ENCODE data around the gene ROBO1. TPM values are rescaled to one million over a fixed set of nuclear protein-coding genes. Genes with fewer than 3 reads are reported as not detected.

ROBO1 gene
- total and polyA plus RNA-seq, 2 experiments from 2014 or later, result 18.8 to 31.9 TPM

DNA sequence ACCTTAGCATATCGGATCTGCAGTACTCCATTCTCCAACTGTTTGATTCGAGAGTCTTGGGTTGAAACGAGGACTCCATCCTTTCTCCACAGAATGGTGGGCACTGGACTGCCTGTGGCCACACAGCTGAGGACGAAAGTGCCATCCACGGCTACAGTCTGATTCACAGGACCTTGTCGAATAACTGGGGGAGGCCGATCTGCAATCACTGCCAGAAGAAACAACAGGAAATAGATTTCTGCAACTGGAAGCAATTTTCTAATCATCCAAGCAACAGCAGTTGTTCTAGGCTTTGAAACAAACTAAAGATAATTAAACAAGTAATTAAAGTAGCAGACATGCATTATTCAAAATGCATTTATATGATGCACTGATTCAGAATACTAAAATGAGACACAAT is 1097.7 kb downstream of the ROBO1 start:
- no peak overlapping the region for H3K9ac ChIP-seq
- 67 to 76% methylated on average over 7 of the region's 7 CpGs for WGBS, 2 experiments (ENCODE audit: low coverage in 1 of 2, low lambda C conversion rate in 2 of 2, missing lambda C conversion rate in 2 of 2)
- TF ChIP-seq EZH2phosphoT487 (IDR thresholded peaks at IDR 0.05; ENCODE audit: insufficient read depth, low read depth) (no peak), EZH2 (IDR thresholded peaks at IDR 0.05; ENCODE audit: insufficient read depth, poor library complexity, severe bottlenecking) (no peak)
- in situ Hi-C loops (cut with MboI), result loop anchor here (25.0 kb wide), 2 partner anchors 692 to 817 kb away; no protein-coding TSS in a partner anchor
- H3K36me3 ChIP-seq (ENCODE audit: low read depth), result no peaks in the 10 kb centered on the region
- no peaks in the 10 kb centered on the region for H3K9me2 ChIP-seq (ENCODE audit: insufficient read depth)
- H3K4me2 ChIP-seq (ENCODE audit: unreplicated experiment), result no peak overlapping the region
- peaks cover 12% of the 10 kb centered on the region for H3K4me1 ChIP-seq (ENCODE audit: insufficient read depth)
- no peaks in the 10 kb centered on the region for H3K27me3 ChIP-seq (replicated peaks; ENCODE audit: insufficient read depth)
- H3K9me3 ChIP-seq (ENCODE audit: low read depth), result no peaks in the 10 kb centered on the region
- H2AFZ ChIP-seq, result no peak overlapping the region
- 0 out of 2 replicates have a peak, but pooled peaks cover 4% of the 10 kb centered on the region for H3F3A ChIP-seq (ENCODE audit: insufficient read depth)
- no peak overlapping the region for H3K27ac ChIP-seq
- DNase-seq, result no peak
- H4K20me1 ChIP-seq (ENCODE audit: insufficient read depth), result no peaks in the 10 kb centered on the region
- no peak overlapping the region for H3K4me3 ChIP-seq
- H3K79me2 ChIP-seq (ENCODE audit: insufficient read depth), result no peaks in the 10 kb centered on the region

DNA sequence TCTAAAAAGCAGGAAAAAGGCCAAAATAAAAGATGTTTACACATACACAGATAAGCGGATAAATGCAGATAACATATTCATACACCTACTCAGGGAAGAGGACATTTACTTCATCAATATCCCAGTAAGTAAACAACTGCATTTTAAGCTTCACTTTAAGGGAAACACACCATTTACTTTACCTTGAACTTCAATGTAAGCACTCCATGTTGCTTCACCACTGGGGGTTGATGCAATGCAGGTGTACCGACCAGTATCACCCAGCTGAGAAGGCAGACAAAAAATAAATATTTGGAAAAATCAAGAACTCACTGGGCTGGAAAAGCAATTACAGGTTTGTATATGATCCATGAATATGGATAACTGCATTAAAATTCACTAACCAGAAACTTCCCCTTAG is 1099.5 kb downstream of the ROBO1 start:
- Histone ChIP-seq H3K9me3 (ENCODE audit: low read depth) (no peaks in the 10 kb centered on the region), H4K20me1 (ENCODE audit: insufficient read depth) (no peaks in the 10 kb centered on the region), H3K79me2 (ENCODE audit: insufficient read depth) (no peaks in the 10 kb centered on the region), H2AFZ (no peak overlapping the region), H3K4me2 (ENCODE audit: unreplicated experiment) (no peak overlapping the region), H3K27ac (no peak overlapping the region), H3K27me3 (replicated peaks; ENCODE audit: insufficient read depth) (no peaks in the 10 kb centered on the region), H3K4me1 (ENCODE audit: insufficient read depth) (peaks cover 12% of the 10 kb centered on the region), H3K36me3 (ENCODE audit: low read depth) (no peaks in the 10 kb centered on the region), H3F3A (ENCODE audit: insufficient read depth) (0 out of 2 replicates have a peak, but pooled peaks cover 4% of the 10 kb centered on the region), H3K9ac (no peak overlapping the region), H3K9me2 (ENCODE audit: insufficient read depth) (no peaks in the 10 kb centered on the region), H3K4me3 (no peak overlapping the region)
- in situ Hi-C loops (cut with MboI), result loop anchor here (10.0 to 25.0 kb wide), 3 partner anchors 356 to 819 kb away; no protein-coding TSS in a partner anchor
- TF ChIP-seq EZH2 (IDR thresholded peaks at IDR 0.05; ENCODE audit: insufficient read depth, poor library complexity, severe bottlenecking), result no peak
- TF ChIP-seq EZH2phosphoT487 (IDR thresholded peaks at IDR 0.05; ENCODE audit: insufficient read depth, low read depth), result no peak
- whole genome bisulfite sequencing, 2 experiments (ENCODE audit: low coverage in 1 of 2, low lambda C conversion rate in 2 of 2, missing lambda C conversion rate in 2 of 2), result 45 to 46% methylated on average over 2 of the region's 2 CpGs
- DNase-seq, result no peak

DNA sequence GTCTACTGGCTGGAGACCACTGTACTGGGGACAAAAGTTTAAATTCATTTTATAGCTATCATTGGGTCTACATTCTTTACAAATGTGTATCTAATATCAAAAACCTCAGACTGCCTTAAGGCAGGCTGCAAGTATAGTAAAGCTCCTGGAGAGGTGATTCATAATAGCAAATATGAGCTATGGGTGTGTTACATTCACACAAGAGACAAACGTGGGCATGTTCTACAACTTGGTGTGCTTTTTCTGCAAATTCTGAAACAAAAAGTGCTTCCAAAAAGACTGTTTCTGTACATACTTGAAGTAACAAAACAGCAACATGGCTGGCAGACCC is 1101.4 kb downstream of the ROBO1 start:
- Histone ChIP-seq H3F3A (ENCODE audit: insufficient read depth) (0 out of 2 replicates have a peak, but pooled peaks cover 4% of the 10 kb centered on the region), H3K4me2 (ENCODE audit: unreplicated experiment) (peak overlapping the region; percentile 66), H3K36me3 (ENCODE audit: low read depth) (no peaks in the 10 kb centered on the region), H3K4me1 (ENCODE audit: insufficient read depth) (peaks cover 12% of the 10 kb centered on the region), H3K27ac (peak overlapping the region; percentile 12; the same call in 1 of the 2 replicates), H4K20me1 (ENCODE audit: insufficient read depth) (no peaks in the 10 kb centered on the region), H3K9me3 (ENCODE audit: low read depth) (no peaks in the 10 kb centered on the region), H2AFZ (peak overlapping the region; percentile 60), H3K9ac (peak overlapping the region; percentile 4; the same call in 1 of the 2 replicates), H3K9me2 (ENCODE audit: insufficient read depth) (no peaks in the 10 kb centered on the region), H3K4me3 (peak overlapping the region; percentile 33; the same call in 1 of the 2 replicates), H3K79me2 (ENCODE audit: insufficient read depth) (no peaks in the 10 kb centered on the region), H3K27me3 (replicated peaks; ENCODE audit: insufficient read depth) (no peaks in the 10 kb centered on the region)
- 4 to 8% methylated on average over 1 of the region's 1 CpG for WGBS, 2 experiments (ENCODE audit: low coverage in 1 of 2, low lambda C conversion rate in 2 of 2, missing lambda C conversion rate in 2 of 2)
- in situ Hi-C loops (cut with MboI), result loop anchor here (10.0 to 25.0 kb wide), 3 partner anchors 358 to 821 kb away; no protein-coding TSS in a partner anchor
- no peak for TF ChIP-seq EZH2phosphoT487 (IDR thresholded peaks at IDR 0.05; ENCODE audit: insufficient read depth, low read depth)
- TF ChIP-seq EZH2 (IDR thresholded peaks at IDR 0.05; ENCODE audit: insufficient read depth, poor library complexity, severe bottlenecking), result no peak
- DNase-seq, result peak; percentile 66

DNA sequence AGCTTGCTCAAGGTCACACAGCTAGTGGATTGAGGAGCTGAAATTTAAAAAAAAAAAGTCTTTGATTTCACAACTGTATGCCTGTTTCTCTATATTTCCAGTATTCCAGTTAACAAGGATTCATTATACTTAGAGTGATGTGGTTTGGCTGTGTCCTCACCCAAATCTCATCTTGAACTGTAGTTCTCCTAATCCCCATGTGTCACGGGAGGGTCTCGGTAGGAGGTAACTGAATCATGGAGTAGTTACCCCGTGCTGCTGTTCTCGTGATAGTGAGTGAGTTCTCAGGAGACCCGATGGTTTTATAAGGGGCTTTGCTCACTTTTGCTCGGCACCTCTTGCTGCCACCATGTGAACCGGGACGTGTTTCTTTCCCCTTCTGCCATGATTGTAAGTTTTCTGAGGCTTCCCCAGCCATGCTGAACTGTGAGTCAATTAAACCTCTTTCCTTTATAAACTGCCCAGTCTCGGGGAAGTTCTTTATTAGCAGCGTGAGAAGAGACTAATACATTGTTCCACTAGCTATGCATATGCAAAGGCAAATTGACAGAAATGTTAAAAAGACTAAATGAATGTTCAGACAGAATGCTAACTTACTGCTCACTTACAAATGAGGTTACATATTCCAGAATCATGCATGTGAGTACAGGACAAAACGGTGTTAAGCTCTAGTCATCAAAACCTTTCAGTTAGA is 1101.9 kb downstream of the ROBO1 start:
- no peaks in the 10 kb centered on the region for H3K27me3 ChIP-seq (replicated peaks; ENCODE audit: insufficient read depth)
- H3F3A ChIP-seq (ENCODE audit: insufficient read depth), result 0 out of 2 replicates have a peak, but pooled peaks cover 4% of the 10 kb centered on the region
- no peak overlapping the region for H2AFZ ChIP-seq
- H3K4me2 ChIP-seq (ENCODE audit: unreplicated experiment), result peak overlapping the region; percentile 66
- H3K9me2 ChIP-seq (ENCODE audit: insufficient read depth), result no peaks in the 10 kb centered on the region
- DNase-seq, result no peak
- H3K9me3 ChIP-seq (ENCODE audit: low read depth), result no peaks in the 10 kb centered on the region
- no peak overlapping the region for H3K4me3 ChIP-seq
- no peaks in the 10 kb centered on the region for H3K79me2 ChIP-seq (ENCODE audit: insufficient read depth)
- no peak overlapping the region for H3K9ac ChIP-seq
- no peak overlapping the region for H3K27ac ChIP-seq
- TF ChIP-seq EZH2phosphoT487 (IDR thresholded peaks at IDR 0.05; ENCODE audit: insufficient read depth, low read depth), result no peak
- TF ChIP-seq EZH2 (IDR thresholded peaks at IDR 0.05; ENCODE audit: insufficient read depth, poor library complexity, severe bottlenecking), result no peak
- WGBS, 2 experiments (ENCODE audit: low coverage in 1 of 2, low lambda C conversion rate in 2 of 2, missing lambda C conversion rate in 2 of 2), result 96 to 98% methylated on average over 11 of the region's 11 CpGs
- peaks cover 13% of the 10 kb centered on the region for H3K4me1 ChIP-seq (ENCODE audit: insufficient read depth)
- no peaks in the 10 kb centered on the region for H4K20me1 ChIP-seq (ENCODE audit: insufficient read depth)
- no peaks in the 10 kb centered on the region for H3K36me3 ChIP-seq (ENCODE audit: low read depth)
- in situ Hi-C loops (cut with MboI), result loop anchor here (10.0 to 25.0 kb wide), 3 partner anchors 359 to 821 kb away; no protein-coding TSS in a partner anchor
